ENCODE results near the gene LRRC1.

DNA sequence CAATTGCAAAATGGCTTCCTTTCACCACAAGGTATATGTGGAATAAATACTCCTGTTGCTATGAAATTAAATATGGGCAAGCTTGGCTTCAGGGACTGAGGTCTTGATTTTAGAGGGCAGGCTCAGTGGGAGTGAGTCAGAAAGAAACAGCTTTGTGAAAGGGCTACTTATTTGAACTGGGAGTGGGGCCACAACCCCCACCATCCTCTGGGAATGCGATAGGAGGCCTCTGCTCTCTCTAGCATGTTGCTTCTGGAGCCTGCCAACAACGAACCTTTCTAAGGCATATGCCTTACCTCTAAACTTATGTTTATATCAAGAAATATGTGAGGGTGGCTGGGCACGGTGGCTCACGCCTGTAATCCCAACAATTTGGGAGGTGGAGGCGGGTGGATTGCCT lies 149.7 kb downstream of the LRRC1 start:
- TF ChIP-seq POLR2A (IDR thresholded peaks at IDR 0.05): no peak
- TF ChIP-seq, protein P1, sequence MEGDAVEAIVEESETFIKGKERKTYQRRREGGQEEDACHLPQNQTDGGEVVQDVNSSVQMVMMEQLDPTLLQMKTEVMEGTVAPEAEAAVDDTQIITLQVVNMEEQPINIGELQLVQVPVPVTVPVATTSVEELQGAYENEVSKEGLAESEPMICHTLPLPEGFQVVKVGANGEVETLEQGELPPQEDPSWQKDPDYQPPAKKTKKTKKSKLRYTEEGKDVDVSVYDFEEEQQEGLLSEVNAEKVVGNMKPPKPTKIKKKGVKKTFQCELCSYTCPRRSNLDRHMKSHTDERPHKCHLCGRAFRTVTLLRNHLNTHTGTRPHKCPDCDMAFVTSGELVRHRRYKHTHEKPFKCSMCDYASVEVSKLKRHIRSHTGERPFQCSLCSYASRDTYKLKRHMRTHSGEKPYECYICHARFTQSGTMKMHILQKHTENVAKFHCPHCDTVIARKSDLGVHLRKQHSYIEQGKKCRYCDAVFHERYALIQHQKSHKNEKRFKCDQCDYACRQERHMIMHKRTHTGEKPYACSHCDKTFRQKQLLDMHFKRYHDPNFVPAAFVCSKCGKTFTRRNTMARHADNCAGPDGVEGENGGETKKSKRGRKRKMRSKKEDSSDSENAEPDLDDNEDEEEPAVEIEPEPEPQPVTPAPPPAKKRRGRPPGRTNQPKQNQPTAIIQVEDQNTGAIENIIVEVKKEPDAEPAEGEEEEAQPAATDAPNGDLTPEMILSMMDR (IDR thresholded peaks at IDR 0.05): no peak
